DOHH2 (cell line): ENCODE data around the gene EMID1.

Source experiments
- CTCF ChIP-seq: fragments of 200-600 bp; sonication (generic); IDR thresholded peaks from one replicate; pipeline ENCODE4 v1.5.1; 2014; ENCODE audit warnings: antibody characterized with exemption, mild to moderate bottlenecking, low read depth, low read length; ENCODE audit not compliant: poor library complexity, severe bottlenecking
- EZH2phosphoT487 ChIP-seq: fragments of 200-600 bp; sonication (generic); IDR thresholded peaks from 2 replicates; pipeline ENCODE4 v1.6.1; 2017; ENCODE audit warnings: borderline replicate concordance, mild to moderate bottlenecking, antibody characterized with exemption, low read length, moderate library complexity, mixed read lengths

GRCh38 chr22:29195964-29196666 lies 9.6 kb upstream of the EMID1 start:
- TF ChIP-seq CTCF (no peak), EZH2phosphoT487 (no peak)
